PC-9 (cell line): ENCODE data around the gene SIK2.

Source experiments
- CTCF ChIP-seq: fragments of 200-600 bp; sonication (generic); conservative IDR thresholded peaks from 2 replicates; pipeline ENCODE4 v1.6.1; 2017; ENCODE audit warnings: mixed run types, antibody characterized with exemption, mild to moderate bottlenecking, moderate library complexity
- EZH2 ChIP-seq: fragments of 200-600 bp; sonication (generic); IDR thresholded peaks from 2 replicates; pipeline ENCODE4 v1.8.0; 2017; ENCODE audit warnings: antibody characterized with exemption, low read depth

- TF ChIP-seq CTCF, result no peak
- TF ChIP-seq EZH2, result no peak
Observed at GRCh38 chr11:111639226-111639925, 37.1 kb downstream of the SIK2 start.
